GM12878 (cell line): ENCODE data around the gene ANTKMT. TPM values are rescaled to one million over a fixed set of nuclear protein-coding genes. Genes with fewer than 3 reads are reported as not detected.

Experiments
- ATAC-seq: fragments of 200-7000 bp; cut with Tn5 transposase; 3 replicates; pipeline ENCODE4 v1.9.1; 2020; ENCODE audit warnings: mild to moderate bottlenecking, moderate library complexity
- BruUV-seq: library from RNA; stranded (reverse); fragments of 400-500 nt; replicated peaks from 2 replicates; lab custom pipeline; 2021; lab: Mats Ljungman, UMichigan
- CTCF ChIA-PET: fragments of 300-600 bp; sonication (Branson Sonifier 250); formaldehyde crosslinking; extraction: SDS; loops from one replicate; lab custom pipeline; 2021; ENCODE audit warnings: inconsistent platforms; lab: Yijun Ruan, JAX
- POLR2A ChIA-PET: fragments of 350-600 bp; formaldehyde crosslinking; extraction: SDS; loops from one replicate; lab custom pipeline; 2021; ENCODE audit warnings: inconsistent platforms; lab: Charles Lee
- RAD21 ChIA-PET: fragments of 300-600 bp; sonication (Branson Sonifier 250); formaldehyde crosslinking; loops from one replicate; lab custom pipeline; 2023; ENCODE audit warnings: antibody characterized with exemption; ENCODE audit not compliant: unreplicated experiment; lab: Charles Lee
- SMC1A ChIA-PET: fragments of 300-600 bp; sonication (Branson Sonifier 250); formaldehyde crosslinking; loops from one replicate; lab custom pipeline; 2023; ENCODE audit not compliant: unreplicated experiment, uncharacterized antibody; lab: Charles Lee
- DNase-seq: peaks from one replicate; pipeline ENCODE4 v3.0.0-alpha.2; 2011; ENCODE audit warnings: low read depth, low spot score
- FAIRE-seq: peaks from 3 replicates; lab custom pipeline; 2011; peaks lifted over from hg19 to GRCh38; lab: Jason Lieb, UNC
- H2AFZ ChIP-seq: 2 replicates; pipeline ENCODE4 v1.6.0; 2011; ENCODE audit warnings: low read depth, low read length, control low read depth; ENCODE audit not compliant: control insufficient read depth
- H3K27ac ChIP-seq: 2 replicates; pipeline ENCODE4 v1.5.1; 2011; ENCODE audit warnings: control low read depth; ENCODE audit not compliant: control insufficient read depth, insufficient read depth
- H3K27me3 ChIP-seq, 2 experiments: replicated peaks in 1 of 2; 2 replicates each; pipeline versions ENCODE4 v1.6.0 to v1.6.1; 2011; ENCODE audit warnings: low read length in 1 of 2; ENCODE audit not compliant: control insufficient read depth in 2 of 2, insufficient read depth in 2 of 2
- H3K36me3 ChIP-seq, 2 experiments: 2 replicates each; pipeline ENCODE4 v1.5.1; 2011; ENCODE audit warnings: low read length in 1 of 2; ENCODE audit not compliant: control insufficient read depth in 2 of 2, insufficient read depth in 2 of 2
- H3K4me1 ChIP-seq: 2 replicates; pipeline ENCODE4 v1.6.1; 2011; ENCODE audit warnings: mild to moderate bottlenecking, low read length, moderate library complexity, mixed read lengths; ENCODE audit not compliant: control insufficient read depth, insufficient read depth
- H3K4me2 ChIP-seq: 2 replicates; pipeline ENCODE4 v1.6.0; 2011; ENCODE audit warnings: control low read depth; ENCODE audit not compliant: control insufficient read depth, insufficient read depth
- H3K4me3 ChIP-seq: fragments of 200-600 bp; sonication (generic); 2 replicates; pipeline ENCODE4 v1.5.1; 2016
- H3K79me2 ChIP-seq: 2 replicates; pipeline ENCODE4 v1.6.0; 2011; ENCODE audit warnings: low read length; ENCODE audit not compliant: control insufficient read depth, insufficient read depth
- H3K9ac ChIP-seq: 2 replicates; pipeline ENCODE4 v1.8.0; 2011; ENCODE audit warnings: low read length, control low read depth, mixed read lengths; ENCODE audit not compliant: control insufficient read depth, insufficient read depth
- H3K9me3 ChIP-seq: replicated peaks from 3 replicates; pipeline ENCODE4 v1.5.1; 2011; ENCODE audit warnings: mild to moderate bottlenecking, low read length; ENCODE audit not compliant: control insufficient read depth, insufficient read depth
- H4K20me1 ChIP-seq: 2 replicates; pipeline ENCODE4 v1.6.0; 2011; ENCODE audit not compliant: control insufficient read depth, insufficient read depth
- MEF2B ChIP-seq: fragments of 450-650 bp; IDR thresholded peaks from 2 replicates; pipeline ENCODE4 v1.6.1; 2018; ENCODE audit warnings: mild to moderate bottlenecking, moderate library complexity; ENCODE audit not compliant: partially characterized antibody, poor library complexity, severe bottlenecking
- MXI1 ChIP-seq: fragments of 150-350 bp; IDR thresholded peaks from 2 replicates; pipeline ENCODE4 v1.6.1; 2011; ENCODE audit warnings: low read depth, mild to moderate bottlenecking, inconsistent platforms, low read length, improper control_type of control experiment
- REST ChIP-seq: IDR thresholded peaks from 2 replicates; pipeline ENCODE4 v1.6.1; 2012; ENCODE audit warnings: mild to moderate bottlenecking, low read depth, low read length
- SUZ12 ChIP-seq: fragments of 200-600 bp; sonication (generic); IDR thresholded peaks from one replicate; pipeline ENCODE4 v1.6.1; 2018; ENCODE audit warnings: antibody characterized with exemption, mild to moderate bottlenecking; ENCODE audit not compliant: unreplicated experiment
- WGBS: methylation state at CpG from one replicate; pipeline ENCODE4 v1.1.6; 2016; ENCODE audit warnings: low lambda C conversion rate; ENCODE audit not compliant: insufficient replicate concordance, insufficient coverage; ENCODE audit errors: missing lambda C conversion rate; 5-methylcytosine and 5-hydroxymethylcytosine counted together
- in situ Hi-C: fragments of 300-500 bp; cut with MboI; formaldehyde crosslinking; loops from 9 replicates; pipeline ENCODE4 v1.14.3; 2018; ENCODE audit warnings: mixed read lengths
- intact Hi-C: fragments of 100-400 bp; cut with micrococcal nuclease; formaldehyde crosslinking; loops from one replicate; pipeline ENCODE4 v1.14.2; 2022; ENCODE audit not compliant: unreplicated experiment
- polyA plus RNA-seq, 11 experiments: library from polyadenylated mRNA; depleted of rRNA in 4 of 11; unstranded in 6 of 11; stranded (reverse) in 5 of 11; fragments of >200 nt; fragmentation: Nextera tagmentation in 4 of 11; fragmentation: Illumina TruSeq in 1 of 11; extraction: Ambion mirVana in 4 of 11; extraction: Trizol in 1 of 11; gene quantifications; 1 replicate in 1 of 11; 2 replicates in 10 of 11; pipeline versions ENCODE4 v1.2.1 to v1.2.3, GENCODE V29; 2011 to 2016; ENCODE audit warnings: inconsistent platforms in 2 of 11, missing spikeins in 2 of 11, low read depth in 1 of 11
- total RNA-seq, 4 experiments: library from RNA; depleted of rRNA in 3 of 4; stranded (reverse); fragments of >200 nt in 3 of 4; fragmentation: Illumina TruSeq in 1 of 4; extraction: Trizol in 1 of 4; gene quantifications; 2 replicates each; pipeline versions ENCODE4 v1.2.1 to v1.2.3, GENCODE V29; 2013 to 2021
- TF ChIP-seq, protein P1 (sequence below): fragments of 450-650 bp; formaldehyde crosslinking; IDR thresholded peaks from 2 replicates; pipeline ENCODE4 v1.4.0; 2020; ENCODE audit warnings: mild to moderate bottlenecking, moderate library complexity

The ANTKMT gene
- total and polyA plus RNA-seq, 10 of the 15 experiments (the other 5 are each of a cell fraction or from before 2014, with no cell fraction given), result 0.58 to 60.5 (median 25.8) TPM

GRCh38 chr16:698911-699671 lies 21.9 kb upstream of the ANTKMT start (continued):
- TF ChIP-seq, protein P1, sequence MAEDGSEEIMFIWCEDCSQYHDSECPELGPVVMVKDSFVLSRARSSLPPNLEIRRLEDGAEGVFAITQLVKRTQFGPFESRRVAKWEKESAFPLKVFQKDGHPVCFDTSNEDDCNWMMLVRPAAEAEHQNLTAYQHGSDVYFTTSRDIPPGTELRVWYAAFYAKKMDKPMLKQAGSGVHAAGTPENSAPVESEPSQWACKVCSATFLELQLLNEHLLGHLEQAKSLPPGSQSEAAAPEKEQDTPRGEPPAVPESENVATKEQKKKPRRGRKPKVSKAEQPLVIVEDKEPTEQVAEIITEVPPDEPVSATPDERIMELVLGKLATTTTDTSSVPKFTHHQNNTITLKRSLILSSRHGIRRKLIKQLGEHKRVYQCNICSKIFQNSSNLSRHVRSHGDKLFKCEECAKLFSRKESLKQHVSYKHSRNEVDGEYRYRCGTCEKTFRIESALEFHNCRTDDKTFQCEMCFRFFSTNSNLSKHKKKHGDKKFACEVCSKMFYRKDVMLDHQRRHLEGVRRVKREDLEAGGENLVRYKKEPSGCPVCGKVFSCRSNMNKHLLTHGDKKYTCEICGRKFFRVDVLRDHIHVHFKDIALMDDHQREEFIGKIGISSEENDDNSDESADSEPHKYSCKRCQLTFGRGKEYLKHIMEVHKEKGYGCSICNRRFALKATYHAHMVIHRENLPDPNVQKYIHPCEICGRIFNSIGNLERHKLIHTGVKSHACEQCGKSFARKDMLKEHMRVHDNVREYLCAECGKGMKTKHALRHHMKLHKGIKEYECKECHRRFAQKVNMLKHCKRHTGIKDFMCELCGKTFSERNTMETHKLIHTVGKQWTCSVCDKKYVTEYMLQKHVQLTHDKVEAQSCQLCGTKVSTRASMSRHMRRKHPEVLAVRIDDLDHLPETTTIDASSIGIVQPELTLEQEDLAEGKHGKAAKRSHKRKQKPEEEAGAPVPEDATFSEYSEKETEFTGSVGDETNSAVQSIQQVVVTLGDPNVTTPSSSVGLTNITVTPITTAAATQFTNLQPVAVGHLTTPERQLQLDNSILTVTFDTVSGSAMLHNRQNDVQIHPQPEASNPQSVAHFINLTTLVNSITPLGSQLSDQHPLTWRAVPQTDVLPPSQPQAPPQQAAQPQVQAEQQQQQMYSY, result no peak
- no peak for TF ChIP-seq MEF2B

DNA sequence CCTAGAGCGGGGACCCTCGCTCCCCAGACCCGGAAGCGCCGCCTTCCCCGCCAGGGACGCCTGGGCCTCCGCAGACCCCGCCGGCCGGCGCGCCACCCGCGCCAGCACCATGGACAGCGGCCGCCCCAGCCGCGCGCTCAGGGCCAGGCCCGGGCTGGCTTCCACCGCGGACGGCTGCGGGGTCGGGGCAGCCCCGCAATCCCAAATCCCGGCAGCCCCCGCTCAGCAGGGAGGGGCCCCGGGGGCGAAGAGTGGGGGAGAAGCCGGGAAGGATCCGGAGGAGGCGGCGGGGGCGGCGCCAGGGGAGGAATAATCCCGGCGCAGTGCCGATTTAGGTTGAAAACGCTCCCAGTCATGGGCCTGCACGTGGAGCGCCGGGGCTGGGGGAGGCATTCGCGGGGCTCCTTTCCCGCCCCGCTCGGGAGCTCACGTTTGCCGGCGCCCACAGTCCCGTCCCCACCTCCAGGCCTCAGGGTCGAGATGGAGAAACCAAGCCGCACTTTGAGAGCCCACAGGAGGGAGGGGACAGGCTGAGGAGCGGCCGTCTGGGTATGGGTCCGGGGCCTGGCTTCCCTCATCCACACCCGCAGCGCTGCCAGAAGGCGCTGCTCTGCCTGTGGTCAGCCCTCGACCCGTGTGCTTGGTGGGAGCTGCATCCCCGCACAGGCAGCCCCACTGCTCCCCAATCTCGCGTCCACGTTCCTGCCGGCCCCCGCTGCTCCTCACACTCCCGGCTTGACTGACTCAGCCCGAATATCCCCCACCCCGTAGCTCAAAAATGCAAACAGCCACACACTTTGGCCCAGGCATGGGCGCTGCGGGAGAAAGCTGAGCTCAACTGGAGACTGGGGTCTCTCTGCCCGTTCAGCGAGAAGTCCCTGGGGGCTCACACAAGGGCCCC lies 20.0 kb upstream of the ANTKMT start:
- no peak overlapping the region for H3K4me3 ChIP-seq
- no peaks in the 10 kb centered on the region for H3K9me3 ChIP-seq
- SMC1A ChIA-PET, result no interaction called here
- peaks cover 0 to 11% of the 10 kb centered on the region in 2 experiments; a peak in 2 of 4 replicates for H3K27me3 ChIP-seq
- H3K4me1 ChIP-seq, result peaks cover under 1% of the 10 kb centered on the region; the same call in 1 of the 2 replicates
- 6% methylated on average over 48 of the region's 76 CpGs for WGBS
- no peak overlapping the region for H3K9ac ChIP-seq
- CTCF ChIA-PET, result no interaction called here
- H4K20me1 ChIP-seq, result no peaks in the 10 kb centered on the region
- TF ChIP-seq REST (peak; percentile 96), SUZ12 (peak; percentile 38), MXI1 (no peak)
- TF ChIP-seq, all 136 proteins: peak for 2
- in situ Hi-C loops, result no loop called here
- Histone ChIP-seq H3K27ac (no peak overlapping the region), H3K79me2 (no peaks in the 10 kb centered on the region), H3K36me3 (no peaks in the 10 kb centered on the region), H3K4me2 (no peak overlapping the region), H2AFZ (no peak overlapping the region)
- ATAC-seq (peak; percentile 72), FAIRE-seq (no peak), DNase-seq (no peak)
- ChIA-PET RAD21 (no interaction called here), POLR2A (no interaction called here)
- intact Hi-C loops, result no loop called here
- no TSS peak for BruUV-seq
